GM19035 (cell line): ENCODE results near the gene SCD5.

Experiments used
- ATAC-seq: cut with Tn5 transposase; IDR thresholded peaks from one replicate; pipeline ENCODE4 v1.9.1; 2021; ENCODE audit not compliant: unreplicated experiment

The SCD5 gene

DNA sequence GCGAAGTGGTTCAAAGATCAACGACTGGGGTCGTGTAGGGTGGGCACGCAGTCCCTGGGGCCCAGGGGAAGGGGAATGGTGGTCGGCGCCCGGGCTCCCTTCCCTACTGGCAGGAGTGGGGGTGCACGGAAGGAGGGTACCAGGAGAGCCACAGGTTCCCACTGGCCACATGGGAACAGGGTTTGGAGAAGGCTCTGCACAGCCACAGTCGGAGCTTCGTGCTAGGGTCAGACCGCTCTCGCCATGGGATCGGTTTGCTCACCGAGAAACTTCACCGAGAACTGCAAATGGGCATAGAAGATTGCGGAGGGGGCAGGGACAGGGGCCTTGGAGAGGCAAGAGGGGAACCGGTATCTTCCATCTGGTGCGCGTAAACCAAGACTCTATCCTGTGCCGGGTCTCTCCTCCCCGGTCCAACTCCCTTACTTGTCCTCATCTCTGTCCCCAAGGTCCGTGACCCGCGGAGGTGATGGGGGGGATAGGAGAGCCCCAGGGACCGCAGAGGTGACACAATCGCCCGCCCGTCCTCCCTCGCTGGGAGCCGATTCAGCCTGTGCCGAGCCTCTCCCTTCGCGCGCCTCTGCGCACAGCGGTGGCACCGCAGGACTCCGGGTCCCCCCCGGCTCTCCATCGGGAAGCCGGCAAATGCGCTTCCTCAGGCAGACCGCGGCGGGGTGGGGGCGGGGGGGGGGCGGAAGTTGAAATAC is 1.0 kb downstream of the SCD5 start:
- ATAC-seq, result no peak

DNA sequence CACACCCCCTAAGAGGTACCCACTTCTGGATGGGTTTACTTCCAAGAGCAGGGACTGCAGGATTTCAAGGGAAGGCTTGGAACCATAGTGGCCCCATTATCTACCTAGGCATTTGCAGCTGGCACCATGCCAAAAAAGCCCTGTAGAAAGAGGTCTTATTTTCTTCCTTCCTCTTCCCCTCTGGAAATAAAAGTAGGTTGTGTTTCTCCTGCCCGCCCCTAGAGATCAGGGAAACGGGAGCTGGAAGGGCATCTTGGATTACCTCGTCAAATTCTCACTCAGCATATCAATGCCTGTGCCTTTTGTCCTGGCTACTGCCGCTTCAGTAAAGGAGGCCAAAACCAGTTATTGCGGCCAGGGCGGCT is 1.6 kb downstream of the SCD5 start:
- ATAC-seq, result no peak

DNA sequence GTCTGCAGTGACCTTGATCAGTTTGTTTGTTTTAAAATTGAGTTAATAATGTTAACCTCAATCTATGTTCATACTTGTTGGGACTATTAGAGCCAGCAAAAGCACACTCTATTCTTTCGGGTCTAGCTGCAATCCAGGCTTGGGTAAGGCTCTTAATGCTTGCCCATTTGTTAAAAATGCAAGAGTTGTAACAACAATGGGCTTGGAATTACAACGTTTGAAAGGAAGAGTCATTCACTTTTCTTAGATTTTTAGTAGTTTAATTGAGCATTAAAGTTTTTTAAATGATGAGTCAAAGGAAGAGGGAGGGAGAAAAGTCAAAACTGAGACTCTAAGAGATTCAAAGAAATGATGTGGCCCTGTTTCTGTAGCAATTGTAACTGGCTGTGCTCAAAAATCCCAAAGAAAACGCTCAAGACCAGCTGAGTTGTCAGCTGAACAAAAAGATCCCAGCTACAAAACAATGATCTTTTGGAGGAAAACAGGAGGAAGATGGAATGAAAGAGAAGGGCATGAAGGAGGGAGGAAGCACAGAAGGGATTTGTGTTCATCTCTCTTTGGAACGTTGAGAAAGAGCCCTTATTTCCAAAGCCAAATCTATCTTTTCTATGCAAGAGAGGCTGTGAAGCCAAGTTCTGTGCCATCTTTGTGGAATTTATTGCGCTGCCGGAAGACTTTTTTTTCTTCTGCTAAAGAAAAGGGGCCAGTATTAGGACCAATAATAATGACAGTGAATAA is 5.5 kb downstream of the SCD5 start:
- ATAC-seq, result no peak

DNA sequence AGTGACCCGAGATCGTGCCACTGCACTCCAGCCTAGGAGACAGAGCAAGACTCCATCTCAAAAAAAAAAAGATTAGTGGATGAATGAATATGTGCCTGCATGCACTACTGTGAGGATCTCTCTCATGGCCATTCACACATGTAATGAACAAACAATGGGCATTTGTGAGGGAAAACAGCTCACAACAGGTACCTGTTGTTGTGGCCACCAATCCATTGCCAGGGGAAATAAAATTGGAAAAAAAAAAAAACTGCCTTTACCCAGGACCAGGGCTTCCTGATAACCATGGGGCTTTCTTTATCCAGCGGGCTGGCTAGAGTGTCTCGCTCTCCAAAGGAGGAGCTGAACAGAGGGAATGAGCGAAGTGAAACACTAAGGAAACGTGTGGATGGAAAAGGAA is 7.4 kb downstream of the SCD5 start:
- no peak for ATAC-seq

DNA sequence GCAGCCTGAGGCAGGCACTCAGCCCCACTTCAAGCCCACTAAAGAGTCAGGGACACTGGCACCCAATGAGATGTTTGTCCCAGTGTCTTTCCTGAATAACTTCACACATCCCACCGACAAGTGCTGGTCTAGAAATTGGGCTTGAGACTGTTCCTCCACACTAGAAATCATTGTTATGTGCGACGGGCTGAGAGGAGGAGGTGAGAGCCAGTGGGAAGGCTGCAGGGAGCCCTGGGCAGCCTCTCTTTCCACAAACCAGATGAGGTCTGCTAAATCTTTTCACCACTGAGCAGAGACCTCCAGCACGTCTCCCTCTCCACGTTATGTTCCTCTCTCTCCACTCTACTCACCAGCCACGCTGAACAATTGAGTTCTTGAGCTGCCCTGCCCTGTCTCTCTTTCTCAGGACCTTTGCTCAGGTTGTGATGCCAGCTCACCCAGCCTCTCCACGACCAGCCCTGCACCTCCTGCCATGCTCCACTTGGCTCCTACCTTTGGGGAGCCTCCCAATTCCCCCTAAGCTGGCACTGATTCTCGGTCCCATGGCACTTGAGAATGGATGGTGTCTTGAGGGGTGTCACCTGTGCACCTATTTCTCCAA is 8.4 kb downstream of the SCD5 start:
- no peak for ATAC-seq

DNA sequence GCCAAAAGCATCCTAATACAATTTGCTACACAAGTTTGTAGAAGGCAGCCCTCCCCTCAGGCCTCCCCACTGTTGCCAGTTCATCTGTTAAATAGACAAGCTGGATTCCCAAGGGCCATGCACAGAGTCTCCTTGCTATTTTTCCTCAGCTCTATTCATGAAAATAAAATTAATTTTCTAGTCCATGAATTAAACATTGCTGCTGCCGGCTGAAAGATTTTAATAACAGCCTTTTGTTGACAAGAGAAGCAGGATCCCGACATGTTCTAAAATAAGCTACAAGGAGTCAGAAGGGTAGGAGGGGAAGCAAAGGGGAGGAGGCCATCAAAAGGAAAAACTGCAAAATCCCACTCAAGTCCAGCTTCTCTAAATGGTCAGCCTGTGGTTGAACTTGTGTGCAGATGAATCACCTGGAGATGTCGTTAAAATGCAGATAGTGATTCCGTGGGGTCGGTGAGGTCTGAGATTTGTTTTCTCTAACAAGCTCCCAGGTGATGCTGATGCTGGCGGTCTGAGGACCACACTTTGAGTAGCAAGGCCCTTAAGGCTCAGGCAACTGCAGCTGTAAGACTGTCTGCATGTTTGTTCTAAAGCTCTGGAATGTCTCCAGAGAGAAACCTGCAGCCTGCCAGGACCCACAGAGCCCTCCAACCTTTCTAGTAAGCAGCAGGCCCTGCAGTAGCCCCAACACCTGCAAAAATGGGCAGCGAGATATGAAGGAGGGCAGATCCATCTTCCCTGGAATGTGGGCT is 9.4 kb downstream of the SCD5 start:
- no peak for ATAC-seq

GRCh38 chr4:82787342-82787741 is 11.3 kb downstream of the SCD5 start:
- no peak for ATAC-seq

GRCh38 chr4:82786828-82787227 is 11.8 kb downstream of the SCD5 start:
- ATAC-seq, result no peak

GRCh38 chr4:82785611-82786400 is 12.8 kb downstream of the SCD5 start:
- no peak for ATAC-seq

DNA sequence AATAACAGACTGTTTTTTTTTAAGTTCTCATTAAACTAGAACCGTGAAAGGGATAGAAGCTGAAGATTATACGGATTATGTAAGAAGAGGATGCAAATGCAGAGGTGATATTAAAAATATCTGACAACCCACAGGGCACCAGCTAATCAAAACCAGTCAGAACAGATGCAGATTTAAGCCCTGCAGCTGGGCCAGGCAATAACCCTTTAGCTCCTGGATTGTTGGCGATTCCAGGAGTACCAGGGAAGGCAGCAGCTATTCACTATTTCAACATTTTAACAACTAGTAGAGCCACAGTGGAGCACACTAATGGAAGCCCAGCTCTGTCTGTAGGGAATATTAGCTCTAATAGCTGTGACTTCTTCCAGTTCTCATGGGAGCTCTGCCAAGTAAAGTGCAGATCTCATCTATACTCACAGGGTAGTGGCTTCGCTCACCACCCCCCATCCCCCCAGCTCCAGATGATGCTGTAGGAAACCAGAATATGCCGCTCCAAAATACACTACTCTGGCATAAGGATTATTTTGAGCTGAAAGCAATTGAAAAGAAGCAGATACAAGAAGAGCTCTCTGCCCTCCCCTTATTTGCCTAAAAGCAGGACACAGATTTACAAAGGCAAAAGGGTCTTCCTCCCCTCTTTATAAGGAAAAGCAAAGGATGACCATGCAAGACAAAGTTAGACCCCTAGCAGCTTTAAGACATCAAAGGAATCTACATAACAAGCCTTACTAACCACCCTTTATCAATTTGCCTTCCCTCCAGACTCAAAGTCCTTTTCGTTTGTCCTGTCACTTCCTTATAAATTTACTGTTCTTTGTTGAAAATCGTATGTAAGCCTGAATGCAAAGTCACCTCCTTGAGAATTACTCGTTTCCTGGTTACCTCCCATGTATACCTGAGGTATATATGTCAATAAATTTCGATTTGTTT is 13.7 kb downstream of the SCD5 start:
- no peak for ATAC-seq

- ATAC-seq, result no peak
Measured at GRCh38 chr4:82782626-82783345, 15.8 kb downstream of the SCD5 start.

DNA sequence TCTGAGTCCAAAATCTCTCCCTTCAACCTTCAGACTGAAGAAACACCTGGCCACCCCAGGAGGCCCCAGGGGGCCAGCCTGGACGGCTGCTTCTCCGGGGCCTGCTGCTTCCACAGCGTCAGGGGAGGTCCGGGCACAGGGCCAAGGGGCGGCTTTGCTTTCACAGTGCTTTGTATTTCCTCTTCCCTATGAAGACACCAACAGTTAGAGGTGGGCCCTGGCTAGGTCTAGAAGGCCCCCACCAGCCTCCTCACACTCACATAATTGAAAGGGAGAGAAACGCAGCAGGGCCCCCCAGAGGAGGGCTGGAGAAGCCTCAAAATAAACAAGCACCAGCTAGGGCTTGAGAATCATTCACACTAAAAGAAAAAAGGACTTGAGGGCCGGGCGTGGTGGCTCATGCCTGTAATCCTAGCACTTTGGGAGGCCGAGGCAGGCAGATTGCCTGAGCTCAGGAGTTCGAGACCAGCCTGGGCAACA is 17.8 kb downstream of the SCD5 start:
- ATAC-seq, result no peak

GRCh38 chr4:82780170-82780751 is 18.3 kb downstream of the SCD5 start:
- no peak for ATAC-seq

DNA sequence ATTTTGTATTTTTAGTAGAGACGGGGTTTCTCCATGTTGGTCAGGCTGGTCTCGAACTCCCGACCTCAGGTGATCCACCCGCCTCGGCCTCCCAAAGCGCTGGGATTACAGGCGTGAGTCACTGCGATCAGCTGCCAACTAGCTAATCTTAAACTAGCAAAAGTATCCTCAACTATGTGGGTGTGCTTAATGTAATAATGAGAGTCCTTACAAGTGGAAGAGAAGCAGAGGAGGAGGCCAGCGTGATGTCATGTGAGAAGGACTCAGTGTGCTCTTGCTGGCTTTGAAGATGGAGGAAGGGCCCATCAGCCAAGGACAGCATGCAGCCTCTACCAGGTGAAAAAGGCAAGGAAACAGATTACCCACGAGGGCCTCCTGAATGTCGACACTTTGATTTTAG is 19.6 kb downstream of the SCD5 start:
- ATAC-seq, result no peak

DNA sequence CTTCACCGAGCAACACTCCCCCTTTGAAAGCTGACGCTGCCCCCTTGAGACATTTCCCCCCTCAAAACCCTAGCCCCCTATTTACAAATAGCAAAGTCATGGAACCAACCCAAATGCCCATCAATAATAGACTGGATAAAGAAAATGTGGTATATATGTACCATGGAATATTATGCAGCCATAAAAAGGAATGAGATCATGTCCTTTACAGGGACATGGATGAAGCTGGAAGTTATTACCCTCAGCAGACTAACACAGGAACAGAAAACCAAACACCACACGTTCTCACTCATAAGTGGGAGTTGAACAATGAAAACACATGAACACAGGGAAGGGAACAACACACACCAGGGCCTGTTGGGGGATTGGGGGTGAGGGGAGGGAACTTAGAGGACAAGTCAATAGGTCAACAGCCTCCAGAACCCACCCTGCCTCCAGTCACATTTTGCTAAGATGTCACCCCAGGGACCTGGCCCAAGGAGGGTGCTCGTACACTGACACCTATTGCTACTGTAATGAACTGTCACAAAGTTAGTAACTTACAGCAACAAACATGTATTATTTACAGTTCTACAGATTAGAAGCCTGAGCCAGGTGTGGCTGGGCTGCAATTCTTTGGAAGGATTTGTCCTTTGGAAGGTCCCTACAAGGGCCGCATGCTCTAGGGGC is 20.6 kb downstream of the SCD5 start:
- ATAC-seq, result no peak

GRCh38 chr4:82776925-82777542 is 21.6 kb downstream of the SCD5 start:
- no peak for ATAC-seq

DNA sequence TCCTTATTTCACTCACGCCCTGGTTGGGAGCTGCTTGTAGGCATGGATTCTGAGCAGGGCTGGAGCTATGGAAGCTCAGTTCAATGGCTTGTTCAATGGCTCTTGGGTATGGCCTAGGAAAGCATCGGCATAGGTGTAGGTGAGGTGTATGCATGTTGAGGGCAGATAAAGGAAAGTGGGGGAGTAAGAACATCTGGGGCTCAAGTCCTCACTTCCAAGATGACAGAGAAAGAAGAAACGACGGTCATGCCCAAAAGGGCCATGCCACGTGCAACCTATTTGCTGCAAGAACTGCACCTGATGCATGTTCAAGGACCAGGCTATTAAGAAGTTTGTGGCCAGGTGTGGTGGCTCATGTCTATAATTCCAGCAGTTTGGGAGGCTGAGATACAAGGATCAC is 23.4 kb downstream of the SCD5 start:
- no peak for ATAC-seq

DNA sequence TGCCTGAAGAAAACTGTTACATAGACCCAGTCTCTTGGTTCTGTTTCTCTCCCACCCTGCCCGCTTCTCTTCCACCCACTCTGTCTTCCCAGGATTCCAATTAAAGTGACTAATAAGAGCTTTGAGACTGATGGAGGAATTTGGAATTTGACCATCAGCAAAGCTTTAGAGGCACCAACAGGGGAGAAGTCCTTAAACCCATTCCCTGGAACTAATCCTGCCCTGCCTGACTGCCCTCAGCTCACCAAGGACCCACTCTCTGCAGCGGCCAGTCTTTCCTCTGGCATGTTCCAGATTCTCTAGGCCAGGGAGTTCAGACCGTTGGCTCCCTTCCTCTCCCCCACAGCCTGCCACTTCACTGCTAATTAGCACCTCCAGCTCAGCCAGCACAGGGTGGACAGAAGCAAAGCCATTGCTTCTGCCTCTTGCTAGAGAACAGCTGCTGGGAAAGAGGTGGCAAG is 23.9 kb downstream of the SCD5 start:
- no peak for ATAC-seq
